Panc1 (cell line): Measurements from ENCODE around the gene KRTAP10-4. TPM values are rescaled to one million over a fixed set of nuclear protein-coding genes. Genes with fewer than 3 reads are reported as not detected.

ENCODE experiments used
- ATAC-seq: fragments of 200-7000 bp; cut with Tn5 transposase; 2 replicates; pipeline ENCODE4 v1.9.1; 2020; ENCODE audit warnings: mild to moderate bottlenecking, moderate library complexity
- BruUV-seq: library from RNA; stranded (reverse); fragments of 400-500 nt; replicated peaks from 2 replicates; lab custom pipeline; 2021; lab: Mats Ljungman, UMichigan
- CTCF ChIA-PET: fragments of 300-600 bp; sonication (Branson Sonifier 250); formaldehyde crosslinking; loops from one replicate; lab custom pipeline; 2022; ENCODE audit warnings: antibody characterized with exemption; lab: Charles Lee
- POLR2A ChIA-PET: fragments of 300-600 bp; sonication (Branson Sonifier 250); formaldehyde crosslinking; loops from one replicate; lab custom pipeline; 2022; ENCODE audit warnings: antibody characterized with exemption; lab: Charles Lee
- DNase-seq: peaks from one replicate; pipeline ENCODE4 v3.0.0-alpha.2; 2010; ENCODE audit warnings: low read depth, low spot score
- H3K27ac ChIP-seq: 2 replicates; pipeline ENCODE4 v1.5.1; 2011; ENCODE audit warnings: mild to moderate bottlenecking, low read length, inconsistent platforms
- H3K27me3 ChIP-seq: fragments of 200-500 bp; sonication (Bioruptor generic); 2 replicates; pipeline ENCODE4 v1.6.0; 2014; ENCODE audit warnings: low read length, inconsistent platforms; ENCODE audit not compliant: control insufficient read depth, insufficient read depth
- H3K36me3 ChIP-seq: fragments of 200-500 bp; sonication (Bioruptor generic); 2 replicates; pipeline ENCODE4 v1.5.1; 2014; ENCODE audit warnings: inconsistent platforms, mild to moderate bottlenecking, low read length, moderate library complexity; ENCODE audit not compliant: control insufficient read depth, insufficient read depth
- H3K4me1 ChIP-seq: 2 replicates; pipeline ENCODE4 v1.5.1; 2011; ENCODE audit warnings: inconsistent platforms, mild to moderate bottlenecking, low read length, moderate library complexity; ENCODE audit not compliant: control insufficient read depth, insufficient read depth
- H3K4me3 ChIP-seq, 2 experiments: 2 replicates each; pipeline ENCODE4 v1.5.1; 2011 to 2012; ENCODE audit warnings: low read depth in 2 of 2, low read length in 2 of 2, mild to moderate bottlenecking in 2 of 2, inconsistent platforms in 1 of 2, moderate library complexity in 1 of 2
- H3K9me3 ChIP-seq: fragments of 200-500 bp; sonication (Bioruptor generic); 2 replicates; pipeline ENCODE4 v1.5.1; 2014; ENCODE audit warnings: low read depth, mild to moderate bottlenecking, inconsistent platforms, low read length, moderate library complexity; ENCODE audit not compliant: control insufficient read depth, insufficient read depth
- POLR2AphosphoS5 ChIP-seq: IDR thresholded peaks from 2 replicates; pipeline ENCODE4 v1.6.1; 2012; ENCODE audit warnings: mild to moderate bottlenecking, low read depth, low read length, moderate library complexity
- SIN3A ChIP-seq: IDR thresholded peaks from 2 replicates; pipeline ENCODE4 v1.6.1; 2012; ENCODE audit warnings: low read depth, mild to moderate bottlenecking, low read length, moderate library complexity, borderline replicate concordance; ENCODE audit not compliant: insufficient read depth
- TCF7L2 ChIP-seq: IDR thresholded peaks from 2 replicates; pipeline ENCODE4 v1.6.1; 2011; ENCODE audit warnings: mild to moderate bottlenecking, low read depth, low read length, inconsistent platforms
- in situ Hi-C: cut with HindIII; loops from 2 replicates; pipeline ENCODE4 v1.10.0; 2016; ENCODE audit warnings: low sequenced_read_pairs, low pct_unique_long_range_greater_than_20kb
- intact Hi-C: fragments of 100-400 bp; cut with micrococcal nuclease; formaldehyde crosslinking; loops from one replicate; pipeline ENCODE4 v1.10.0; 2022; ENCODE audit not compliant: unreplicated experiment
- total RNA-seq: library from RNA; stranded (reverse); gene quantifications from one replicate; pipeline ENCODE4 v1.2.1, GENCODE V29; 2021; ENCODE audit not compliant: unreplicated experiment
- TF ChIP-seq, protein P1 (sequence below): fragments of 450-650 bp; IDR thresholded peaks from 2 replicates; pipeline ENCODE4 v1.5.1; 2017; ENCODE audit warnings: mild to moderate bottlenecking
- TF ChIP-seq, protein P2 (sequence below), 2 experiments: IDR thresholded peaks; 2 replicates each; pipeline ENCODE4 v1.6.1; 2011 to 2012; ENCODE audit warnings: low read depth in 2 of 2, control low read depth in 1 of 2, low read length in 1 of 2, mild to moderate bottlenecking in 1 of 2, moderate library complexity in 1 of 2; ENCODE audit not compliant: insufficient read depth in 1 of 2

The KRTAP10-4 gene
- total RNA-seq, 1 experiment from 2014 or later, result not detected

GRCh38 chr21:44532712-44533111, 40.8 kb upstream of the KRTAP10-4 start:
- POLR2A ChIA-PET, result no interaction called here
- TF ChIP-seq, protein P1, sequence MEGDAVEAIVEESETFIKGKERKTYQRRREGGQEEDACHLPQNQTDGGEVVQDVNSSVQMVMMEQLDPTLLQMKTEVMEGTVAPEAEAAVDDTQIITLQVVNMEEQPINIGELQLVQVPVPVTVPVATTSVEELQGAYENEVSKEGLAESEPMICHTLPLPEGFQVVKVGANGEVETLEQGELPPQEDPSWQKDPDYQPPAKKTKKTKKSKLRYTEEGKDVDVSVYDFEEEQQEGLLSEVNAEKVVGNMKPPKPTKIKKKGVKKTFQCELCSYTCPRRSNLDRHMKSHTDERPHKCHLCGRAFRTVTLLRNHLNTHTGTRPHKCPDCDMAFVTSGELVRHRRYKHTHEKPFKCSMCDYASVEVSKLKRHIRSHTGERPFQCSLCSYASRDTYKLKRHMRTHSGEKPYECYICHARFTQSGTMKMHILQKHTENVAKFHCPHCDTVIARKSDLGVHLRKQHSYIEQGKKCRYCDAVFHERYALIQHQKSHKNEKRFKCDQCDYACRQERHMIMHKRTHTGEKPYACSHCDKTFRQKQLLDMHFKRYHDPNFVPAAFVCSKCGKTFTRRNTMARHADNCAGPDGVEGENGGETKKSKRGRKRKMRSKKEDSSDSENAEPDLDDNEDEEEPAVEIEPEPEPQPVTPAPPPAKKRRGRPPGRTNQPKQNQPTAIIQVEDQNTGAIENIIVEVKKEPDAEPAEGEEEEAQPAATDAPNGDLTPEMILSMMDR, result no peak
- TF ChIP-seq, protein P2, sequence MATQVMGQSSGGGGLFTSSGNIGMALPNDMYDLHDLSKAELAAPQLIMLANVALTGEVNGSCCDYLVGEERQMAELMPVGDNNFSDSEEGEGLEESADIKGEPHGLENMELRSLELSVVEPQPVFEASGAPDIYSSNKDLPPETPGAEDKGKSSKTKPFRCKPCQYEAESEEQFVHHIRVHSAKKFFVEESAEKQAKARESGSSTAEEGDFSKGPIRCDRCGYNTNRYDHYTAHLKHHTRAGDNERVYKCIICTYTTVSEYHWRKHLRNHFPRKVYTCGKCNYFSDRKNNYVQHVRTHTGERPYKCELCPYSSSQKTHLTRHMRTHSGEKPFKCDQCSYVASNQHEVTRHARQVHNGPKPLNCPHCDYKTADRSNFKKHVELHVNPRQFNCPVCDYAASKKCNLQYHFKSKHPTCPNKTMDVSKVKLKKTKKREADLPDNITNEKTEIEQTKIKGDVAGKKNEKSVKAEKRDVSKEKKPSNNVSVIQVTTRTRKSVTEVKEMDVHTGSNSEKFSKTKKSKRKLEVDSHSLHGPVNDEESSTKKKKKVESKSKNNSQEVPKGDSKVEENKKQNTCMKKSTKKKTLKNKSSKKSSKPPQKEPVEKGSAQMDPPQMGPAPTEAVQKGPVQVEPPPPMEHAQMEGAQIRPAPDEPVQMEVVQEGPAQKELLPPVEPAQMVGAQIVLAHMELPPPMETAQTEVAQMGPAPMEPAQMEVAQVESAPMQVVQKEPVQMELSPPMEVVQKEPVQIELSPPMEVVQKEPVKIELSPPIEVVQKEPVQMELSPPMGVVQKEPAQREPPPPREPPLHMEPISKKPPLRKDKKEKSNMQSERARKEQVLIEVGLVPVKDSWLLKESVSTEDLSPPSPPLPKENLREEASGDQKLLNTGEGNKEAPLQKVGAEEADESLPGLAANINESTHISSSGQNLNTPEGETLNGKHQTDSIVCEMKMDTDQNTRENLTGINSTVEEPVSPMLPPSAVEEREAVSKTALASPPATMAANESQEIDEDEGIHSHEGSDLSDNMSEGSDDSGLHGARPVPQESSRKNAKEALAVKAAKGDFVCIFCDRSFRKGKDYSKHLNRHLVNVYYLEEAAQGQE (IDR thresholded peaks at IDR 0.05; ENCODE audit: insufficient read depth in 1 of 2, low read depth in 2 of 2, low read length in 1 of 2), result no peak
- TF ChIP-seq TCF7L2 (no peak), SIN3A (no peak), POLR2AphosphoS5 (no peak)
- no peak for DNase-seq
- no peak for ATAC-seq
- intact Hi-C loops, result no loop called here
- Histone ChIP-seq H3K4me3 (no peak overlapping the region), H3K36me3 (no peaks in the 10 kb centered on the region), H3K9me3 (no peaks in the 10 kb centered on the region), H3K27me3 (no peaks in the 10 kb centered on the region), H3K27ac (no peak overlapping the region), H3K4me1 (no peaks in the 10 kb centered on the region)
- CTCF ChIA-PET, result no interaction called here
- in situ Hi-C loops, result no loop called here
- BruUV-seq, result no TSS peak

GRCh38 chr21:44533121-44533890, 40.2 kb upstream of the KRTAP10-4 start:
- POLR2A ChIA-PET, result no interaction called here
- intact Hi-C loops, result no loop called here
- H3K27me3 ChIP-seq, result no peaks in the 10 kb centered on the region
- no peaks in the 10 kb centered on the region for H3K36me3 ChIP-seq
- CTCF ChIA-PET, result no interaction called here
- no peak overlapping the region for H3K27ac ChIP-seq
- DNase-seq, result no peak
- TF ChIP-seq TCF7L2, result no peak
- TF ChIP-seq, protein P1, result no peak
- no peak for TF ChIP-seq SIN3A
- TF ChIP-seq POLR2AphosphoS5, result no peak
- TF ChIP-seq, protein P2 (IDR thresholded peaks at IDR 0.05; ENCODE audit: insufficient read depth in 1 of 2, low read depth in 2 of 2, low read length in 1 of 2), result no peak
- no TSS peak for BruUV-seq
- H3K9me3 ChIP-seq, result no peaks in the 10 kb centered on the region
- in situ Hi-C loops, result no loop called here
- ATAC-seq, result no peak
- no peaks in the 10 kb centered on the region for H3K4me1 ChIP-seq
- H3K4me3 ChIP-seq, result no peak overlapping the region
